SK-N-SH treated with all-trans-retinoic acid at 6 μM for 48 hours (cell line): ENCODE data around the gene PLD1.

ENCODE experiments used
- ATAC-seq: fragments of 200-7000 bp; cut with Tn5 transposase; 3 replicates; pipeline ENCODE4 v1.9.1; 2020; ENCODE audit warnings: mild to moderate bottlenecking, moderate library complexity
- ARNTL ChIP-seq: fragments of 450-650 bp; formaldehyde crosslinking; IDR thresholded peaks from 2 replicates; pipeline ENCODE4 v1.5.0; 2020; ENCODE audit warnings: low read depth, mild to moderate bottlenecking, moderate library complexity, borderline replicate concordance
- BACH2 ChIP-seq: fragments of 250-450 bp; sonication (Bioruptor Pico); IDR thresholded peaks from 2 replicates; pipeline ENCODE4 v1.9.0; 2021; ENCODE audit warnings: mild to moderate bottlenecking, borderline replicate concordance
- CREB5 ChIP-seq: fragments of 250-450 bp; sonication (Bioruptor Pico); IDR thresholded peaks from 2 replicates; pipeline ENCODE4 v1.5.1; 2020; ENCODE audit warnings: low read depth, mild to moderate bottlenecking, moderate library complexity
- CSDC2 ChIP-seq: fragments of 250-450 bp; sonication (Bioruptor Pico); IDR thresholded peaks from 2 replicates; pipeline ENCODE4 v1.5.0; 2020; ENCODE audit warnings: mild to moderate bottlenecking, moderate library complexity
- CSRNP3 ChIP-seq: fragments of 250-450 bp; sonication (Bioruptor Pico); IDR thresholded peaks from 2 replicates; pipeline ENCODE4 v1.5.1; 2021; ENCODE audit warnings: mild to moderate bottlenecking, moderate library complexity
- ESRRG ChIP-seq: fragments of 250-450 bp; sonication (Bioruptor Pico); IDR thresholded peaks from 2 replicates; pipeline ENCODE4 v1.6.1; 2021; ENCODE audit warnings: mild to moderate bottlenecking
- GLIS3 ChIP-seq: fragments of 250-450 bp; sonication (Bioruptor Pico); IDR thresholded peaks from 2 replicates; pipeline ENCODE4 v1.5.0; 2020; ENCODE audit warnings: mild to moderate bottlenecking, moderate library complexity
- ISL1 ChIP-seq: fragments of 250-450 bp; sonication (Bioruptor Pico); IDR thresholded peaks from 2 replicates; pipeline ENCODE4 v2.1.2; 2022; ENCODE audit warnings: mild to moderate bottlenecking, moderate library complexity
- OSR1 ChIP-seq: fragments of 250-450 bp; sonication (Bioruptor Pico); IDR thresholded peaks from 2 replicates; pipeline ENCODE4 v1.8.0; 2022; ENCODE audit warnings: moderate library complexity, mild to moderate bottlenecking, inconsistent platforms
- POU6F1 ChIP-seq: fragments of 250-450 bp; sonication (Bioruptor Pico); IDR thresholded peaks from 2 replicates; pipeline ENCODE4 v1.8.0; 2021; ENCODE audit warnings: low read depth, mild to moderate bottlenecking, moderate library complexity, borderline replicate concordance
- PPARA ChIP-seq: fragments of 250-450 bp; sonication (Bioruptor Pico); IDR thresholded peaks from 2 replicates; pipeline ENCODE4 v1.5.0; 2020; ENCODE audit warnings: mild to moderate bottlenecking, borderline replicate concordance
- SNAI2 ChIP-seq: fragments of 250-450 bp; sonication (Bioruptor Pico); IDR thresholded peaks from 2 replicates; pipeline ENCODE4 v1.5.0; 2020; ENCODE audit warnings: mild to moderate bottlenecking, moderate library complexity
- TCF4 ChIP-seq: fragments of 250-450 bp; sonication (Bioruptor Pico); IDR thresholded peaks from 2 replicates; pipeline ENCODE4 v1.8.0; 2021; ENCODE audit warnings: mild to moderate bottlenecking, moderate library complexity, borderline replicate concordance
- TOX ChIP-seq: fragments of 250-450 bp; sonication (Bioruptor Pico); IDR thresholded peaks from 2 replicates; pipeline ENCODE4 v1.8.0; 2021; ENCODE audit warnings: mild to moderate bottlenecking, moderate library complexity, borderline replicate concordance
- ZC3H10 ChIP-seq: fragments of 250-450 bp; sonication (Bioruptor Pico); IDR thresholded peaks from 2 replicates; pipeline ENCODE4 v1.5.1; 2021; ENCODE audit warnings: mild to moderate bottlenecking, moderate library complexity
- ZFP3 ChIP-seq: fragments of 250-450 bp; sonication (Bioruptor Pico); IDR thresholded peaks from 2 replicates; pipeline ENCODE4 v1.5.0; 2020; ENCODE audit warnings: mild to moderate bottlenecking, moderate library complexity
- ZNF565 ChIP-seq: fragments of 450-650 bp; formaldehyde crosslinking; conservative IDR thresholded peaks from 2 replicates; pipeline ENCODE4 v1.5.0; 2020; ENCODE audit warnings: low read depth, mild to moderate bottlenecking, moderate library complexity
- ZNF70 ChIP-seq: fragments of 450-650 bp; formaldehyde crosslinking; IDR thresholded peaks from 2 replicates; pipeline ENCODE4 v1.5.0; 2020; ENCODE audit warnings: mild to moderate bottlenecking, moderate library complexity
- ZNF8 ChIP-seq: fragments of 450-650 bp; formaldehyde crosslinking; IDR thresholded peaks from 2 replicates; pipeline ENCODE4 v1.5.0; 2020; ENCODE audit warnings: mild to moderate bottlenecking, moderate library complexity
- TF ChIP-seq, protein P1 (sequence below): fragments of 250-450 bp; sonication (Bioruptor Pico); IDR thresholded peaks from 2 replicates; pipeline ENCODE4 v1.8.0; 2020; ENCODE audit warnings: mild to moderate bottlenecking, moderate library complexity, borderline replicate concordance
- TF ChIP-seq, protein P2 (sequence below): fragments of 250-450 bp; sonication (Bioruptor Pico); IDR thresholded peaks from 2 replicates; pipeline ENCODE4 v1.5.0; 2020; ENCODE audit warnings: mild to moderate bottlenecking, moderate library complexity

PLD1 gene

GRCh38 chr3:171646357-171647133 lies 163.7 kb downstream of the PLD1 start:
- ATAC-seq, result peak; percentile 85
- TF ChIP-seq BACH2 (CRISPR knock-in tag) (no peak), ZNF8 (no peak), TCF4 (CRISPR knock-in tag) (no peak), CSDC2 (0 out of 2 replicates have a peak, but pooled peaks have one; percentile 63), GLIS3 (CRISPR knock-in tag) (no peak)

DNA sequence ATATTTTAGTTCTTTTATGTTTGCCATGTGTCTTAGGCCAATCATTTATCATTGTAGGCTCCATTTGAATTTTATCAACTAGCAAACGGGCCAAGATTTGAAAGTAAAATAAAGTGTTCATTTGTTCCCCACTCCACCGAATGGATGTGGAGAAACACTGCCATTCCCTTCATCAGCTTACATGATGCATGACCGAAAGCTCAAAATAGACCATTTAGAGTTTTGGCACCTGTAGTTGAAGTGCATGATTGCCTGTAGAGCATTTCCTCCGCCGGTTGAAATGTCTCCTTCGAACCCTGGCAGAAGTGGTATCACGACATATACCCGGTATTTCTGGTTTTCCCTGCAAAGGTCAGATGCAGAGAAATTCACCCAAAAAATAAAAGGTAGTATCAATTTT lies 165.6 kb downstream of the PLD1 start:
- TF ChIP-seq CSDC2 (no peak), ZNF565 (CRISPR knock-in tag) (no peak), BACH2 (CRISPR knock-in tag) (no peak), ZNF8 (no peak), TCF4 (CRISPR knock-in tag) (no peak), CSRNP3 (no peak), ZFP3 (CRISPR knock-in tag) (no peak), CREB5 (CRISPR knock-in tag) (no peak), ESRRG (CRISPR knock-in tag) (no peak), ZC3H10 (no peak), ZNF70 (no peak), TOX (no peak)
- no peak for ATAC-seq

GRCh38 chr3:171643681-171644080 lies 166.6 kb downstream of the PLD1 start:
- TF ChIP-seq SNAI2 (CRISPR knock-in tag), result no peak
- no peak for TF ChIP-seq CREB5 (CRISPR knock-in tag)
- no peak for TF ChIP-seq ZNF70
- no peak for TF ChIP-seq TOX
- TF ChIP-seq ZNF8, result no peak
- TF ChIP-seq CSDC2, result no peak
- TF ChIP-seq, protein P1, sequence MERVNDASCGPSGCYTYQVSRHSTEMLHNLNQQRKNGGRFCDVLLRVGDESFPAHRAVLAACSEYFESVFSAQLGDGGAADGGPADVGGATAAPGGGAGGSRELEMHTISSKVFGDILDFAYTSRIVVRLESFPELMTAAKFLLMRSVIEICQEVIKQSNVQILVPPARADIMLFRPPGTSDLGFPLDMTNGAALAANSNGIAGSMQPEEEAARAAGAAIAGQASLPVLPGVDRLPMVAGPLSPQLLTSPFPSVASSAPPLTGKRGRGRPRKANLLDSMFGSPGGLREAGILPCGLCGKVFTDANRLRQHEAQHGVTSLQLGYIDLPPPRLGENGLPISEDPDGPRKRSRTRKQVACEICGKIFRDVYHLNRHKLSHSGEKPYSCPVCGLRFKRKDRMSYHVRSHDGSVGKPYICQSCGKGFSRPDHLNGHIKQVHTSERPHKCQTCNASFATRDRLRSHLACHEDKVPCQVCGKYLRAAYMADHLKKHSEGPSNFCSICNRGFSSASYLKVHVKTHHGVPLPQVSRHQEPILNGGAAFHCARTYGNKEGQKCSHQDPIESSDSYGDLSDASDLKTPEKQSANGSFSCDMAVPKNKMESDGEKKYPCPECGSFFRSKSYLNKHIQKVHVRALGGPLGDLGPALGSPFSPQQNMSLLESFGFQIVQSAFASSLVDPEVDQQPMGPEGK (CRISPR knock-in tag), result no peak
- TF ChIP-seq TCF4 (CRISPR knock-in tag), result no peak
- no peak for TF ChIP-seq POU6F1 (CRISPR knock-in tag)
- TF ChIP-seq, protein P2, sequence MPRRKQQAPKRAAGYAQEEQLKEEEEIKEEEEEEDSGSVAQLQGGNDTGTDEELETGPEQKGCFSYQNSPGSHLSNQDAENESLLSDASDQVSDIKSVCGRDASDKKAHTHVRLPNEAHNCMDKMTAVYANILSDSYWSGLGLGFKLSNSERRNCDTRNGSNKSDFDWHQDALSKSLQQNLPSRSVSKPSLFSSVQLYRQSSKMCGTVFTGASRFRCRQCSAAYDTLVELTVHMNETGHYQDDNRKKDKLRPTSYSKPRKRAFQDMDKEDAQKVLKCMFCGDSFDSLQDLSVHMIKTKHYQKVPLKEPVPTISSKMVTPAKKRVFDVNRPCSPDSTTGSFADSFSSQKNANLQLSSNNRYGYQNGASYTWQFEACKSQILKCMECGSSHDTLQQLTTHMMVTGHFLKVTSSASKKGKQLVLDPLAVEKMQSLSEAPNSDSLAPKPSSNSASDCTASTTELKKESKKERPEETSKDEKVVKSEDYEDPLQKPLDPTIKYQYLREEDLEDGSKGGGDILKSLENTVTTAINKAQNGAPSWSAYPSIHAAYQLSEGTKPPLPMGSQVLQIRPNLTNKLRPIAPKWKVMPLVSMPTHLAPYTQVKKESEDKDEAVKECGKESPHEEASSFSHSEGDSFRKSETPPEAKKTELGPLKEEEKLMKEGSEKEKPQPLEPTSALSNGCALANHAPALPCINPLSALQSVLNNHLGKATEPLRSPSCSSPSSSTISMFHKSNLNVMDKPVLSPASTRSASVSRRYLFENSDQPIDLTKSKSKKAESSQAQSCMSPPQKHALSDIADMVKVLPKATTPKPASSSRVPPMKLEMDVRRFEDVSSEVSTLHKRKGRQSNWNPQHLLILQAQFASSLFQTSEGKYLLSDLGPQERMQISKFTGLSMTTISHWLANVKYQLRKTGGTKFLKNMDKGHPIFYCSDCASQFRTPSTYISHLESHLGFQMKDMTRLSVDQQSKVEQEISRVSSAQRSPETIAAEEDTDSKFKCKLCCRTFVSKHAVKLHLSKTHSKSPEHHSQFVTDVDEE (CRISPR knock-in tag), result no peak
- TF ChIP-seq ZFP3 (CRISPR knock-in tag), result no peak
- no peak for TF ChIP-seq ZC3H10
- TF ChIP-seq ARNTL (CRISPR knock-in tag), result no peak
- TF ChIP-seq GLIS3 (CRISPR knock-in tag), result no peak
- no peak for TF ChIP-seq ISL1
- TF ChIP-seq OSR1, result no peak
- no peak for TF ChIP-seq PPARA (CRISPR knock-in tag)
- TF ChIP-seq ESRRG (CRISPR knock-in tag), result no peak
- ATAC-seq, result no peak
